Mesenchymal stem cell (in vitro differentiated cells and primary cell): ENCODE results near the gene URB1.
A peak's percentile ranks its signal among the peaks of the same experiment; 100 is the strongest.

Experiments
- DNase-seq: peaks from one replicate; pipeline ENCODE4 v3.0.0-alpha.2; 2013
- H2AFZ ChIP-seq: one replicate; pipeline ENCODE4 v1.6.1; 2013; ENCODE audit warnings: low read depth, mild to moderate bottlenecking, control low read depth, inconsistent platforms, low read length, moderate library complexity
- H2AK5ac ChIP-seq: 2 replicates; pipeline ENCODE4 v1.6.1; 2013; ENCODE audit warnings: low read length, moderate library complexity, mild to moderate bottlenecking, inconsistent platforms; ENCODE audit not compliant: severe bottlenecking
- H2BK120ac ChIP-seq: one replicate; pipeline ENCODE4 v1.6.1; 2013; ENCODE audit warnings: low read depth, mild to moderate bottlenecking, inconsistent platforms, low read length, moderate library complexity
- H2BK12ac ChIP-seq, 2 experiments: one replicate each; pipeline ENCODE4 v1.6.1; 2013; ENCODE audit warnings: inconsistent platforms in 2 of 2, low read length in 2 of 2, mild to moderate bottlenecking in 2 of 2, moderate library complexity in 2 of 2, control low read depth in 1 of 2
- H2BK15ac ChIP-seq: one replicate; pipeline ENCODE4 v1.6.1; 2013; ENCODE audit warnings: mild to moderate bottlenecking, low read depth, inconsistent platforms; ENCODE audit not compliant: poor library complexity, severe bottlenecking
- H2BK5ac ChIP-seq: 2 replicates; pipeline ENCODE4 v1.6.1; 2013; ENCODE audit warnings: low read depth, mild to moderate bottlenecking, low read length, control low read depth, inconsistent platforms; ENCODE audit not compliant: poor library complexity, severe bottlenecking
- H3K14ac ChIP-seq, 2 experiments: one replicate each; pipeline ENCODE4 v1.6.1; 2013; ENCODE audit warnings: inconsistent platforms in 2 of 2, low read length in 2 of 2, control low read depth in 1 of 2, mild to moderate bottlenecking in 1 of 2, moderate library complexity in 1 of 2
- H3K18ac ChIP-seq, 2 experiments: one replicate each; pipeline ENCODE4 v1.6.1; 2013; ENCODE audit warnings: inconsistent platforms in 2 of 2, low read length in 2 of 2, control low read depth in 1 of 2, low read depth in 1 of 2, mild to moderate bottlenecking in 1 of 2
- H3K23ac ChIP-seq, 2 experiments: one replicate each; pipeline ENCODE4 v1.6.1; 2013; ENCODE audit warnings: inconsistent platforms in 2 of 2, low read length in 2 of 2, mild to moderate bottlenecking in 2 of 2, moderate library complexity in 2 of 2, control low read depth in 1 of 2
- H3K27ac ChIP-seq: 2 replicates; pipeline ENCODE4 v1.5.1; 2013; ENCODE audit warnings: mild to moderate bottlenecking, moderate library complexity, low read length, control low read depth, inconsistent platforms; ENCODE audit not compliant: poor library complexity, severe bottlenecking
- H3K27me3 ChIP-seq, 2 experiments: 2 replicates each; pipeline versions ENCODE4 v1.6.1 to v1.7.0; 2013; ENCODE audit warnings: low read length in 2 of 2, mild to moderate bottlenecking in 2 of 2, moderate library complexity in 2 of 2, control low read depth in 1 of 2, inconsistent platforms in 1 of 2; ENCODE audit not compliant: control insufficient read depth in 1 of 2, insufficient read depth in 1 of 2
- H3K36me3 ChIP-seq, 2 experiments: 2 replicates each; pipeline versions ENCODE4 v1.6.1 to v1.7.0; 2013; ENCODE audit warnings: low read length in 2 of 2, control low read depth in 1 of 2, inconsistent platforms in 1 of 2, low read depth in 1 of 2, mild to moderate bottlenecking in 1 of 2; ENCODE audit not compliant: insufficient read depth in 2 of 2, control insufficient read depth in 1 of 2
- H3K4ac ChIP-seq, 2 experiments: one replicate each; pipeline ENCODE4 v1.6.1; 2013; ENCODE audit warnings: inconsistent platforms in 2 of 2, low read length in 2 of 2, mild to moderate bottlenecking in 2 of 2, moderate library complexity in 2 of 2, control low read depth in 1 of 2, low read depth in 1 of 2
- H3K4me1 ChIP-seq: 2 replicates; pipeline ENCODE4 v1.6.1; 2013; ENCODE audit warnings: low read depth, low read length, control low read depth; ENCODE audit not compliant: control insufficient read depth, insufficient read depth
- H3K4me2 ChIP-seq: 2 replicates; pipeline ENCODE4 v1.6.1; 2013; ENCODE audit warnings: low read length, mild to moderate bottlenecking, inconsistent platforms; ENCODE audit not compliant: poor library complexity, severe bottlenecking
- H3K4me3 ChIP-seq, 2 experiments: 2 replicates each; pipeline versions ENCODE4 v1.5.1 to v1.7.0; 2013; ENCODE audit warnings: low read length in 2 of 2, mild to moderate bottlenecking in 2 of 2, control low read depth in 1 of 2, low read depth in 1 of 2; ENCODE audit not compliant: insufficient read depth in 1 of 2
- H3K79me1 ChIP-seq: replicated peaks from 2 replicates; pipeline ENCODE4 v1.6.1; 2013; ENCODE audit warnings: mild to moderate bottlenecking, control low read depth, low read length, inconsistent platforms; ENCODE audit not compliant: poor library complexity, severe bottlenecking
- H3K9ac ChIP-seq: 2 replicates; pipeline ENCODE4 v1.7.0; 2013; ENCODE audit warnings: mild to moderate bottlenecking, low read length, moderate library complexity
- H3K9me3 ChIP-seq: 2 replicates; pipeline ENCODE4 v1.7.0; 2013; ENCODE audit warnings: mild to moderate bottlenecking, low read length; ENCODE audit not compliant: control insufficient read depth
- H4K8ac ChIP-seq: one replicate; pipeline ENCODE4 v1.6.1; 2013; ENCODE audit warnings: inconsistent platforms, mild to moderate bottlenecking, low read length, moderate library complexity
- H4K91ac ChIP-seq: one replicate; pipeline ENCODE4 v1.6.1; 2013; ENCODE audit warnings: mild to moderate bottlenecking, low read length, inconsistent platforms
- WGBS: methylation state at CpG from one replicate; pipeline ENCODE4 v1.1.7; 2013; ENCODE audit warnings: mixed read lengths; 5-methylcytosine and 5-hydroxymethylcytosine counted together

Gene URB1

GRCh38 chr21:32418146-32418545, 25.3 kb upstream of the URB1 start:
- Histone ChIP-seq H3K9ac (no peak overlapping the region), H2BK12ac (no peak overlapping the region), H2BK15ac (no peak overlapping the region)

GRCh38 chr21:32415451-32416398, 22.9 kb upstream of the URB1 start:
- Histone ChIP-seq H4K8ac (no peak overlapping the region), H3K27ac (no peak overlapping the region), H3K4me2 (no peak overlapping the region), H3K9ac (peak overlapping the region; percentile 98), H4K91ac (no peak overlapping the region), H3K23ac (no peak overlapping the region), H3K36me3 (no peaks in the 10 kb centered on the region), H3K79me1 (no peaks in the 10 kb centered on the region), H2AFZ (no peak overlapping the region), H2BK12ac (no peak overlapping the region), H3K18ac (no peak overlapping the region), H3K4ac (no peak overlapping the region), H2BK15ac (no peak overlapping the region), H2AK5ac (no peak overlapping the region), H3K4me1 (peaks cover 19% of the 10 kb centered on the region), H3K27me3 (peaks cover 0 to 51% of the 10 kb centered on the region in 2 experiments), H3K14ac (no peak overlapping the region), H2BK5ac (no peak overlapping the region), H3K4me3 (no peak overlapping the region), H3K9me3 (no peaks in the 10 kb centered on the region), H2BK120ac (no peak overlapping the region)
- DNase-seq: no peak
- 65% methylated on average over 8 of the region's 11 CpGs for WGBS

More at GRCh38 chr21:32418146-32418545, 25.3 kb upstream of the URB1 start:
- Histone ChIP-seq H3K36me3 (no peaks in the 10 kb centered on the region), H3K79me1 (no peaks in the 10 kb centered on the region), H2AK5ac (no peak overlapping the region), H3K9me3 (peaks cover 11% of the 10 kb centered on the region), H3K4me2 (no peak overlapping the region), H4K8ac (no peak overlapping the region), H4K91ac (no peak overlapping the region), H3K4me3 (no peak overlapping the region), H2AFZ (no peak overlapping the region), H3K4me1 (peaks cover 1% of the 10 kb centered on the region), H2BK5ac (no peak overlapping the region), H3K23ac (no peak overlapping the region), H3K14ac (no peak overlapping the region), H3K27me3 (peaks cover 0 to 33% of the 10 kb centered on the region in 2 experiments), H3K27ac (no peak overlapping the region), H3K18ac (no peak overlapping the region), H3K4ac (no peak overlapping the region), H2BK120ac (no peak overlapping the region)
- no peak for DNase-seq
- 68% methylated on average over 4 of the region's 4 CpGs for WGBS

- 81% methylated on average over 7 of the region's 8 CpGs for WGBS
- no peak overlapping the region for H3K4ac ChIP-seq
These were observed 22.0 kb upstream of the URB1 start for GRCh38 chr21:32414579-32415358.

More at GRCh38 chr21:32414579-32415358, 22.0 kb upstream of the URB1 start:
- Histone ChIP-seq H2BK5ac (no peak overlapping the region), H4K91ac (no peak overlapping the region), H3K27ac (no peak overlapping the region), H2BK12ac (no peak overlapping the region), H3K4me2 (no peak overlapping the region), H3K4me3 (peak overlapping the region in 1 of 2 experiments; percentile 12), H4K8ac (no peak overlapping the region), H2AFZ (no peak overlapping the region), H3K79me1 (no peaks in the 10 kb centered on the region), H3K27me3 (peaks cover 0 to 61% of the 10 kb centered on the region in 2 experiments), H3K23ac (no peak overlapping the region), H3K9ac (peak overlapping the region; percentile 98), H3K4me1 (peaks cover 19% of the 10 kb centered on the region), H3K9me3 (no peaks in the 10 kb centered on the region), H3K14ac (no peak overlapping the region), H3K18ac (no peak overlapping the region), H2AK5ac (no peak overlapping the region), H2BK15ac (no peak overlapping the region), H2BK120ac (no peak overlapping the region), H3K36me3 (no peaks in the 10 kb centered on the region)
- DNase-seq: no peak
